GM18909 (cell line): Measurements from ENCODE around the gene EPB42.
"Not testable (repeated sequence)": the region's sequence is repeated elsewhere in the genome, so short reads cannot be mapped to it uniquely, and the experiment has no call there.

Experiments
- ATAC-seq: cut with Tn5 transposase; IDR thresholded peaks from one replicate; pipeline ENCODE4 v1.9.1; 2021; ENCODE audit warnings: mild to moderate bottlenecking; ENCODE audit not compliant: unreplicated experiment, poor library complexity

EPB42 gene

DNA sequence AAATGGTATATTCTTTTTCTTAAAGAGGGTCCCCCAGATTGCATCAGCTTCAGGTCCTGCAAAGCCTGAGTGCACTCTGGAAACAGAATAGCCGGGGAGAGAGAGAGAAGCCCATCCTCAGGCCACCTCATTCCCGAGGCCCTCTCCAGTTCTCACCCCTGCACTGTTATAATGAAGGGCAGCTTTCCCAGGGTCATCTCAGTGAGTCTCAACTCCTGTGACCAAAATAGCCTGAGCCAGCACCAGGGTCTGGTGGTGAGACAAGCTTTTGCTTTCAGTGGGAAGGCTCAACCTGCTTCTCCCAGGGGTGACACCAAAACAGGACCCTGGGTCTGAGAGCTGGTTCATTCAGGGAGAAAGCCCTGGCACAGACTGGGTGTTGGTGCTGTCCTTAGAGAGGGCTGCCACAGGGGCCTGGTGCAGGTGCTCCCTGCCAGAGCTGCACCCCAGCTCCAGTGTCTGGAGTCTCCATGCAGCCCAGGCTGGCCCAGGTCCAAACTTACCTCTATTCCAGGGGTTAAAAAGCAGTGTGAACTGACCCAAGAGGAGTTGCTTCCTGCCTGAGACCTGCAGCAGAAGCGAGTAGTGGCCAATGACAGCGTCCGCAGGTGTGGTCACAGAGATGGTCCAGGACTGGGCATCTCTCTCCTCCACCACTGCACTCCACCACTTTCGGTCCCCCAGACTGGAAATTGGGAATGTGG lies 6.1 kb downstream of the EPB42 start:
- no peak for ATAC-seq

DNA sequence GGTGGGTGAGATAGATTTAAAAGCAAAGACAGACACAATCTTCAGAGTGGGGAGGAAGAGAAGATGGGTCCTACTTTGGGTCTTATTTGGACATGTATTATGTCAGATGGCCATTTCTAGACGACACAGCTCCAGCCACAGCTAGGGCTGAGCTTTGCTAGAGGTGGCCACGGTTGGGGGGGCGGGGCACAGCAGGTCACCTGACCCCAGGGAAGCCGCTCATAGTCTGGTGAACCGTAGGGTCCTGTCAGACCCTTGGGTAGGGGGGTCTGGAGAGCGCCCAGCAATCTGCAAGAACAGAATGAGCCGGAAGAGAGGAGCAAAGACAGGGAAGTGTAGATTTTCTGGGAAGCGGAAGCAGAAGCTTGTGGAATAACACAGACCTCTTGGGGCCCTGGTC lies 6.6 kb downstream of the EPB42 start:
- ATAC-seq, result no peak

DNA sequence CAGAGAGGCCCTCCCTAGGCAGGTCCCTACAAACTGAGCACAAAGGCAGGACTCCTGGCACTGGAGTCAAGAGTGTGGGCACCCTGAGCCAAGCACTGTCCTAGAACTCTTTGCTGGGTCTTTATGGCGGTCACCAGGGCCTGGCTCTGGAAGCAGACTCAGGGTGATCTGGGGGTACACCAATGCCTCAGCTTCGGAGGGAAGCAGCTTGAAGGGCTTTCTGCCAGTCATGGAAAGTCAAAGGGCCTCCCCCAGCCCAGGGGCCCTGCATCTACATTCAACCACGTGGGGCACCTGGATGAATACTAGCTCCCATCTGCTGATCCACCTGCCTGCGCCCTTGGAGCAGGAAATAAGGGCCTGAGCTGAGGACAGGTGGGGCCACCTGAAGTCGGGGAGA lies 7.4 kb downstream of the EPB42 start:
- ATAC-seq, result no peak

DNA sequence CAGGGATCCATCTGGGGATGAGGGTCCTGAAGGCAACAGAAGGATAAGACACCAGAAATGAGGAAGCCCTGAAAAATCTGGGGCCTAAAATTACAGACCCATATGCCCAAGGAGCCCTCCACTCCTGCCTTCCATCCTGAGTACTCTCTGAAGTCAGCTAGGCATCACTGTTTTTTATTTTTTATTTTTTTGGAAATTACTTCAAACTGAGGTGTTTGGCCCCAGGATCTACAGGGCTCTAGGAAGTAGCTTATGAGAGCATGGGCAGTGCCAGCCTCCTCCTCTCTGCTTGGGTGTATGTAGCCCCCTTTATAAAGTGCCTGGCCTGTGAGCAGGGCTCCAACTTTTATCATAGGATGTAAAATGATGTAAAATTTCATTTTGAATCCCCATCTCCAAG lies 7.9 kb downstream of the EPB42 start:
- no peak for ATAC-seq

DNA sequence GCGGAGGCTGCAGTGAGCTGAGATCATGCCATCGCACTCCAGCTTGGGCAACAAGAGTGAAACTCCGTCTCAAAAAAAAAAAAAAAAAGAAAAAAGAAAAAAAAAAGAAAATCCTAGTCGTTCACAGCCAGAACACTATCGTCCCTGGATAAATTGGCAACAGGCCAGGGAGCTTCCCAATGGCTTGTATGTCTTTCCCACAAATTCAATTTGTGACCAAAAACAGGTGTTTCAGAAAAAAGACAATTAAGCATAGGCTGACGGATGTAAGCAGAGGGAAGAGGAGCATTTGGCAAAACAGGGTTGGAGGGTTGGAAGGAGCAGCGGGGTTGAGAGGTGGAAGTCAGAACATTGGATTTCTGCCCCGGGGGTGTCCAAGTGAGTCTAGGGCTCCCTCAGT lies 8.5 kb downstream of the EPB42 start:
- no peak for ATAC-seq

- ATAC-seq, result no peak
Measured at GRCh38 chr15:43211224-43211735, 9.5 kb downstream of the EPB42 start.

DNA sequence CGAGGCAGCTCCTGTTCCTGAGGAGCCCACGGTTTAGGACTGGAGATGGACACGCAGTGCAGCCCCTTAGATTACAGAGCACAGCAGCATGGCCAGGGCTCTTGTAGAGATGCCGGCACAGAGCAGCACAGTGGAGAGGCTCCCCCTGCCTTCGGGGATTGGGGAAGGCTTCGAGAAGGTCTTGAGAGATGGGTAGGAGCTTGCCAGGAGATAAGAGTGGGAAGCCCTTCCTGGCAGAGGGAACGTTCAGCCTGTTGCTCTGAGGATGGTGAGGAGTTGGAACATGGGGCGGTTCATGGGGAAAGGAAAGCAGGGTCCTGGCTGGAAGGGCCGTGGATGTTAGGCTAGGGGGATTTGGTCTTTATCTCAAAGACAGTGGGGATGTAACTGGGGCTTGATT lies 10.0 kb downstream of the EPB42 start:
- no peak for ATAC-seq

GRCh38 chr15:43210172-43210745 lies 10.6 kb downstream of the EPB42 start:
- no peak for ATAC-seq

- ATAC-seq, result no peak
Measured at GRCh38 chr15:43209059-43209824, 11.6 kb downstream of the EPB42 start.

GRCh38 chr15:43208052-43209002 lies 12.5 kb downstream of the EPB42 start:
- ATAC-seq, result no peak

- ATAC-seq, result no peak
Measured at GRCh38 chr15:43207024-43207423, 13.8 kb downstream of the EPB42 start.

DNA sequence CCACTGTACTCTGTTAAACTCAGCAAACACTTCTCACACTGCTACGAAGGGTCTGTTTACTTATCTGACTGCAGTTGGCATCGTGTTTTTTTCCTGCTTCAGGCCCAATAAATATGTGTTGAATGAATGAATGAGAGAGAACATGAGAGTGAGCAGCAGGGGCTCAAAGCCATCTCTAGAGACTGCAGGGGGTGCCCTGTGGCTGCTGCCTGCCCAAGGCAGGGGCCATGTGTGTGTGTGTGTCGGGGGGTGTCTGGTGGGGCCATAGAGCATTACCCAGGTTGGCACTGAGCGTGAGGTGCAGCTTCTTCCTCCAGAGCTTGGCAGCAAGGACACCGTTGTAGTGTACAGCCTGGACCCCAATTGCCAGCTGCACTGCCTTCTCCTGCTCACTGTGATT lies 14.8 kb downstream of the EPB42 start:
- ATAC-seq, result no peak

GRCh38 chr15:43204016-43204901 lies 16.6 kb downstream of the EPB42 start:
- no peak for ATAC-seq

DNA sequence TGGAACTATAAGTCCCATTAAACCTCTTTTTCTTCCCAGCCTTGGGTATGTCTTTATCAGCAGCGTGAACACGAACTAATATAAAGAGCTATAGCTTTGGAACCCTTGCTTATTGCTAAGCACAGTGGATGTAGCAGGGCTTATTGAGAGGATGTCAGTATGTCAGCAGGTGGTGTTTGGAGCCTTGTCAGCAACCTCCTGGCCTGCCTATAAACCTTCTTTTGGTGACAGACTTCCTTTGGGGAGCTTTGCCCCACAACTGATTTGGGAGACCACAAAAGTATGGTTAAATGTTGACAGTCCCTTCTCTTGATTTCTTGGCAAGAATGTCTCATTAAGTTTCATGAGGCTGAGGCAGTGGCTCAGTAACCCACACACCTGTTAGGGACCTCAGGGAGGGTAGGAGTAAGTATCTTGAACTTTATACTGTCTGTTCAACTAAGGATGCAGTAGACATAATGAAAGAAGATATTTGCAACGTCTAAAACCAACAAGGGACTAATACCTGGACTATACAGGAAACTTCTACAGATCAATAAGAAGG lies 20.8 kb downstream of the EPB42 start:
- ATAC-seq, result no peak

DNA sequence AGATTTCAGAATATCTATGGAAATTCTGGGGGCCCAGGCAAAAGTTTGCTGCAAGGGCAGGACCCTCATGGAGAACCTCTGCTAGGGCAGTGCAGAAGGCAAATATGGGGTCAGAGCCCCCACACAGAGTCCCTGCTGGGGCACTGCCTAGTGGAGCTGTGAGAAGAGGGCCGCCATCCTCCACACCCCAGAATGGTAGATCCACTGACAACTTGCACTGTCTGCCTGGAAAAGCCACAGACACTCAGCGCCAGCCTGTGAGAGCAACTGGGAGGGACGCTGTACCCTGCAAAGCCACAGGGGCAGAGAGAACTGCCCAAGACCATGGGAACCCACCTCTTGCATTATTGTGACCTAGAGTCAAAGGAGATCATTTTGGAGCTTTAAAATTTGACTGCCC lies 21.8 kb downstream of the EPB42 start:
- ATAC-seq, result no peak

DNA sequence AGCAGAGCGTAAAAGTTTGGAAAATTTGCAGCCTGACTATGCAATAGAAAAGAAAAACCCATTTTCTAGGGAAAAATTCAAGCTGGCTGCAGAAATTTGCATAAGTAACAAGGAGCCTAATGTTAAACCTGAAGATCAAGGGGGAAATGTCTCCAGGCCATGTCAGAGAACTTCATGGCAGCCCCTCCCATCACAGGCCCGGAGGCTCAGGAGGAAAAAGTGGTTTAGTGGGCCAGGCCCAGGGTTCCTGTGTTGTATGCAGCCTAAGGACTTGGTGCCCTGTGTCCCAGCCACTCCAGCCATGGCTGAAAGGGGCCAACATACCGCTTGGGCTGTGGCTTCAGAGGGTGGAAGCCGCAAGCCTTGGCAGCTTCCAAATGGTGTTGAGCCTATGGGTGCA lies 22.3 kb downstream of the EPB42 start:
- not testable (repeated sequence) for ATAC-seq

- ATAC-seq, result not testable (repeated sequence)
Measured at GRCh38 chr15:43197773-43198172, 23.0 kb downstream of the EPB42 start.

GRCh38 chr15:43196760-43197548 lies 23.9 kb downstream of the EPB42 start:
- no peak for ATAC-seq
